SHP77 (cell line): ENCODE results near the gene KCNH4.

ENCODE experiments used
- DNase-seq, 2 experiments: peaks; one replicate each; lab custom pipeline; 2025; lab: John Stamatoyannopoulos, UW

Gene KCNH4

GRCh38 chr17:42136654-42137051 is 44.3 kb downstream of the KCNH4 start:
- no peak for DNase-seq

GRCh38 chr17:42135664-42136653 is 45.0 kb downstream of the KCNH4 start:
- DNase-seq = peak; percentile 77 to 80

- no peak for DNase-seq
These were observed 45.8 kb downstream of the KCNH4 start for GRCh38 chr17:42135151-42135550.

- DNase-seq = peak; percentile 86 to 89
These were observed 47.4 kb downstream of the KCNH4 start for GRCh38 chr17:42133461-42134041.

GRCh38 chr17:42132941-42133340 is 48.0 kb downstream of the KCNH4 start:
- no peak for DNase-seq

- no peak for DNase-seq
These were observed 48.9 kb downstream of the KCNH4 start for GRCh38 chr17:42131981-42132432.

GRCh38 chr17:42131232-42131631 is 49.7 kb downstream of the KCNH4 start:
- no peak for DNase-seq

- no peak for DNase-seq
These were observed 50.5 kb downstream of the KCNH4 start for GRCh38 chr17:42130310-42130936.

GRCh38 chr17:42129109-42129837 is 51.7 kb downstream of the KCNH4 start:
- DNase-seq = no peak

- DNase-seq = no peak
These were observed 53.5 kb downstream of the KCNH4 start for GRCh38 chr17:42127414-42127813.

GRCh38 chr17:42126836-42127235 is 54.1 kb downstream of the KCNH4 start:
- no peak for DNase-seq

- no peak for DNase-seq
These were observed 55.4 kb downstream of the KCNH4 start for GRCh38 chr17:42125565-42125964.

- no peak for DNase-seq
These were observed 56.7 kb downstream of the KCNH4 start for GRCh38 chr17:42124256-42124655.

GRCh38 chr17:42122371-42123303 is 58.3 kb downstream of the KCNH4 start, which contains the start of gene HSPB9:
Gene HSPB9, plus strand, starts transcription at chr17:42122804. Its CDS starts 47 bp downstream, at chr17:42122851.
- DNase-seq = peak; percentile 76 to 88

- peak; percentile 83 to 87 for DNase-seq
These were observed 59.9 kb downstream of the KCNH4 start, which contains the start of gene KAT2A for GRCh38 chr17:42120770-42121769. Gene KAT2A, minus strand, starts transcription at chr17:42121367. Its CDS starts 63 bp downstream, at chr17:42121304.

- DNase-seq = no peak
These were observed 60.7 kb downstream of the KCNH4 start for GRCh38 chr17:42120161-42120769.

GRCh38 chr17:42119301-42119700 is 61.6 kb downstream of the KCNH4 start:
- DNase-seq = no peak

- DNase-seq = peak; percentile 12 to 25
These were observed 62.4 kb downstream of the KCNH4 start for GRCh38 chr17:42118545-42118944.

GRCh38 chr17:42118126-42118510 is 62.8 kb downstream of the KCNH4 start:
- DNase-seq = no peak
